Measurements from ENCODE around the gene MAJIN. TPM values are rescaled to one million over a fixed set of nuclear protein-coding genes. Genes with fewer than 3 reads are reported as not detected.

Gene MAJIN
- total and polyA plus RNA-seq, 9 of the 15 experiments (the other 6 are each of a cell fraction or from before 2014, with no cell fraction given): 0.17 to 0.83 (median 0.24) TPM; not detected in 2

GRCh38 chr11:64963072-64963631 lies 8.8 kb downstream of the MAJIN start (continued):
- TF ChIP-seq, protein P1, sequence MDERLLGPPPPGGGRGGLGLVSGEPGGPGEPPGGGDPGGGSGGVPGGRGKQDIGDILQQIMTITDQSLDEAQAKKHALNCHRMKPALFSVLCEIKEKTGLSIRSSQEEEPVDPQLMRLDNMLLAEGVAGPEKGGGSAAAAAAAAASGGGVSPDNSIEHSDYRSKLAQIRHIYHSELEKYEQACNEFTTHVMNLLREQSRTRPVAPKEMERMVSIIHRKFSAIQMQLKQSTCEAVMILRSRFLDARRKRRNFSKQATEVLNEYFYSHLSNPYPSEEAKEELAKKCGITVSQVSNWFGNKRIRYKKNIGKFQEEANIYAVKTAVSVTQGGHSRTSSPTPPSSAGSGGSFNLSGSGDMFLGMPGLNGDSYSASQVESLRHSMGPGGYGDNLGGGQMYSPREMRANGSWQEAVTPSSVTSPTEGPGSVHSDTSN (CRISPR knock-in tag; IDR thresholded peaks at IDR 0.05; ENCODE audit: low read depth): no peak
- TF ChIP-seq, protein P1 (tag; conservative IDR thresholded peaks at IDR 0.05; ENCODE audit: low read depth): peak; percentile 52
- no peak for TF ChIP-seq TCF15 (CRISPR knock-in tag; IDR thresholded peaks at IDR 0.05)
- TF ChIP-seq MBD1 (CRISPR knock-in tag; IDR thresholded peaks at IDR 0.05): no peak
- TF ChIP-seq, protein P2, sequence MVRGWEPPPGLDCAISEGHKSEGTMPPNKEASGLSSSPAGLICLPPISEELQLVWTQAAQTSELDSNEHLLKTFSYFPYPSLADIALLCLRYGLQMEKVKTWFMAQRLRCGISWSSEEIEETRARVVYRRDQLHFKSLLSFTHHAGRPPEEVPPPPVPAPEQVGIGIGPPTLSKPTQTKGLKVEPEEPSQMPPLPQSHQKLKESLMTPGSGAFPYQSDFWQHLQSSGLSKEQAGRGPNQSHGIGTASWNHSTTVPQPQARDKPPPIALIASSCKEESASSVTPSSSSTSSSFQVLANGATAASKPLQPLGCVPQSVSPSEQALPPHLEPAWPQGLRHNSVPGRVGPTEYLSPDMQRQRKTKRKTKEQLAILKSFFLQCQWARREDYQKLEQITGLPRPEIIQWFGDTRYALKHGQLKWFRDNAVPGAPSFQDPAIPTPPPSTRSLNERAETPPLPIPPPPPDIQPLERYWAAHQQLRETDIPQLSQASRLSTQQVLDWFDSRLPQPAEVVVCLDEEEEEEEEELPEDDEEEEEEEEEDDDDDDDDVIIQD (CRISPR knock-in tag; IDR thresholded peaks at IDR 0.05): no peak
- TF ChIP-seq, protein P3, sequence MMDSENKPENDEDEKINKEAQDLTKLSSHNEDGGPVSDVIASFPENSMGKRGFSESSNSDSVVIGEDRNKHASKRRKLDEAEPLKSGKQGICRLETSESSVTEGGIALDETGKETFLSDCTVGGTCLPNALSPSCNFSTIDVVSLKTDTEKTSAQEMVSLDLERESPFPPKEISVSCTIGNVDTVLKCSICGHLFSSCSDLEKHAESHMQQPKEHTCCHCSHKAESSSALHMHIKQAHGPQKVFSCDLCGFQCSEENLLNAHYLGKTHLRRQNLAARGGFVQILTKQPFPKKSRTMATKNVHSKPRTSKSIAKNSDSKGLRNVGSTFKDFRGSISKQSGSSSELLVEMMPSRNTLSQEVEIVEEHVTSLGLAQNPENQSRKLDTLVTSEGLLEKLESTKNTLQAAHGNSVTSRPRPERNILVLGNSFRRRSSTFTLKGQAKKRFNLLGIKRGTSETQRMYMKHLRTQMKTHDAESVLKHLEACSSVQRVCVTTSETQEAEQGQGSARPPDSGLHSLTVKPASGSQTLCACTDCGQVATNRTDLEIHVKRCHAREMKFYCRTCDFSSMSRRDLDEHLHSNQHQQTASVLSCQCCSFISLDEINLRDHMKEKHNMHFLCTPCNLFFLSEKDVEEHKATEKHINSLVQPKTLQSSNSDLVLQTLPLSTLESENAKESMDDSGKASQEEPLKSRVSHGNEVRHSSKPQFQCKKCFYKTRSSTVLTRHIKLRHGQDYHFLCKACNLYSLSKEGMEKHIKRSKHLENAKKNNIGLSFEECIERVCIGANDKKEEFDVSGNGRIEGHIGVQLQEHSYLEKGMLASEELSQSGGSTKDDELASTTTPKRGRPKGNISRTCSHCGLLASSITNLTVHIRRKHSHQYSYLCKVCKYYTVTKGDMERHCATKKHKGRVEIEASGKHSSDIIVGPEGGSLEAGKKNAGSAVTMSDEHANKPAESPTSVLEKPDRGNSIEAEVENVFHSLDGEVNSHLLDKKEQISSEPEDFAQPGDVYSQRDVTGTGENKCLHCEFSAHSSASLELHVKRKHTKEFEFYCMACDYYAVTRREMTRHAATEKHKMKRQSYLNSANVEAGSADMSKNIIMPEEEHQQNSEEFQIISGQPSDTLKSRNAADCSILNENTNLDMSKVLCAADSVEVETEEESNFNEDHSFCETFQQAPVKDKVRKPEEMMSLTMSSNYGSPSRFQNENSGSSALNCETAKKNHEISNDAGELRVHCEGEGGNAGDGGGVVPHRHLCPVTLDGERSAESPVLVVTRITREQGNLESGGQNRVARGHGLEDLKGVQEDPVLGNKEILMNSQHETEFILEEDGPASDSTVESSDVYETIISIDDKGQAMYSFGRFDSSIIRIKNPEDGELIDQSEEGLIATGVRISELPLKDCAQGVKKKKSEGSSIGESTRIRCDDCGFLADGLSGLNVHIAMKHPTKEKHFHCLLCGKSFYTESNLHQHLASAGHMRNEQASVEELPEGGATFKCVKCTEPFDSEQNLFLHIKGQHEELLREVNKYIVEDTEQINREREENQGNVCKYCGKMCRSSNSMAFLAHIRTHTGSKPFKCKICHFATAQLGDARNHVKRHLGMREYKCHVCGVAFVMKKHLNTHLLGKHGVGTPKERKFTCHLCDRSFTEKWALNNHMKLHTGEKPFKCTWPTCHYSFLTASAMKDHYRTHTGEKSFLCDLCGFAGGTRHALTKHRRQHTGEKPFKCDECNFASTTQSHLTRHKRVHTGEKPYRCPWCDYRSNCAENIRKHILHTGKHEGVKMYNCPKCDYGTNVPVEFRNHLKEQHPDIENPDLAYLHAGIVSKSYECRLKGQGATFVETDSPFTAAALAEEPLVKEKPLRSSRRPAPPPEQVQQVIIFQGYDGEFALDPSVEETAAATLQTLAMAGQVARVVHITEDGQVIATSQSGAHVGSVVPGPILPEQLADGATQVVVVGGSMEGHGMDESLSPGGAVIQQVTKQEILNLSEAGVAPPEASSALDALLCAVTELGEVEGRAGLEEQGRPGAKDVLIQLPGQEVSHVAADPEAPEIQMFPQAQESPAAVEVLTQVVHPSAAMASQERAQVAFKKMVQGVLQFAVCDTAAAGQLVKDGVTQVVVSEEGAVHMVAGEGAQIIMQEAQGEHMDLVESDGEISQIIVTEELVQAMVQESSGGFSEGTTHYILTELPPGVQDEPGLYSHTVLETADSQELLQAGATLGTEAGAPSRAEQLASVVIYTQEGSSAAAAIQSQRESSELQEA (IDR thresholded peaks at IDR 0.05; ENCODE audit: low read depth): no peak
- peak; percentile 40 for TF ChIP-seq TCF3 (CRISPR knock-in tag; IDR thresholded peaks at IDR 0.05)
- no peak for TF ChIP-seq ZNF311 (CRISPR knock-in tag; IDR thresholded peaks at IDR 0.05)
- TF ChIP-seq HNRNPL (IDR thresholded peaks at IDR 0.05; ENCODE audit: low read depth, low read length): no peak
- TF ChIP-seq, protein P4, sequence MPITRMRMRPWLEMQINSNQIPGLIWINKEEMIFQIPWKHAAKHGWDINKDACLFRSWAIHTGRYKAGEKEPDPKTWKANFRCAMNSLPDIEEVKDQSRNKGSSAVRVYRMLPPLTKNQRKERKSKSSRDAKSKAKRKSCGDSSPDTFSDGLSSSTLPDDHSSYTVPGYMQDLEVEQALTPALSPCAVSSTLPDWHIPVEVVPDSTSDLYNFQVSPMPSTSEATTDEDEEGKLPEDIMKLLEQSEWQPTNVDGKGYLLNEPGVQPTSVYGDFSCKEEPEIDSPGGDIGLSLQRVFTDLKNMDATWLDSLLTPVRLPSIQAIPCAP (CRISPR knock-in tag; IDR thresholded peaks at IDR 0.05; ENCODE audit: borderline replicate concordance): no peak

Data from K562 (cell line).